Bone marrow (tissue), 2 donors: Measurements from ENCODE around the gene SNX6.
"Not testable (repeated sequence)": the region's sequence is repeated elsewhere in the genome, so short reads cannot be mapped to it uniquely, and the experiment has no call there.

Experiments
- DNase-seq, 2 donors: peaks; one replicate each; lab custom pipeline; 2025; lab: John Stamatoyannopoulos, UW

The SNX6 gene

DNA sequence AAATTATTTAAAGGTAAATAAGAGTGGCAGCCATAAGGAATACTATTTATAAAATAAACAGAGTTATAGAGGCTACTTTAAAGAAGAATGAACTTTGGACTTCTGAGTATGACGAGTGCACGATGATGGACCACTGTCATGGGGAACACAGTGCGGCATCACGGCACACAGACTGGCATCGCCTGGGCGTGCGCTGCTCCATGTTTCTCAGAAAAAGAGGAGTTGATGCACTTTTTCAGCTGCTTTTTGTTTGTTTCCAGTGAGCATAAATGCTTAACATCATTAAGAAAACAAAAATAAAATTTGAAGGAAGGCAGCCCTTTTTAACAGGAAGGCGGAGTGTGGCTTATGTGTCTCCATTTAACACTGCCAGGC, 67.2 kb downstream of the SNX6 start:
- DNase-seq: no peak

DNA sequence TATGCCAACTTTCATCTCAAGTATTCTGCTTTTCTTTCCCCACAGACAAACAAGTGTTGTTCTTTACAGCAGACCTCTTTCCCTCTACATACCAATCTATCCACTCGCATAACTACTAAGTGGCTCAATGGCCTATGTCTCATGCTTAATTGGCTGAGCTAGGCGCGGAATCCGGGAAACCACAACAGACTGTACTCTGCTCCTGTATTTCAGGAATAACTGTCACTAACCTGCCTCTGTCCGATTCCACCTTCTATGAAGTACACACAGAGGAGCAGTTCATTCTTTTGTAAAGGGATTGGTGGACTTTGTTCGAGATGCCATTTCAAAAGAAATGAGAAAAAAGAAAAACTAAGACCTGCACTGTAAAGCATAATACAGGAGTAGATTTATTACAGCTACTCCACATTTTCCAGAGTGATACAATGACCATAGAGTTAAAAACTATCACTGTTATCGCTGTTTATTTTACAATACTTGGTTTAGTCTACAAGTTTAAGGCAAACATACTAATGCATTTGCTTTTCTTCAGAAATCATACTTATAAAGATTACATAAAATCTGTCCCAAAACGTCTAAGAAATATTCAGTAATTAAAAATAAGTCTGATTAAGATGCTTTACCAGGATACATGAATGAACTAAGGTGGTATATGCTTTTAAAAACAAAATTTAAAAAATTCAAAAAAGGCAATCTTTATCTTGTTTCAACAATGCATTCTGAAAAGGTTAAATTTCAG, 67.7 kb downstream of the SNX6 start:
- not testable (repeated sequence) for DNase-seq

DNA sequence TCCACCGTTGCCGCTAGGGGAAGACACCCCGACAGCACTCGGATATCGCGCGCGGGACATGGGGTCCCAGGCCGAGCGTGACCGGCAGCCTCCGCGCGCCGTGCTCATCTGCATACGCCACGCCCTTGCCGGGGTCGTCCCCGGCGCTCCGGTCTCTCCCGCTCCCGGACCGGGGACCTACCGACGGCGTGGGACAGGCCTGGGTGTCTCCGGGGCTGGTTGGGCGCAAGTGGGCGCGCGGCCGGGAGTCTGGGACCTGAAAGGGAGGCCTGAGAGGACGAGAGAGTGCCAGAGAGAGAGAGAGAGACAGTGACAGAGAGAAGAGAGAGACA, 73.5 kb downstream of the SNX6 start:
- DNase-seq: not testable (repeated sequence)

DNA sequence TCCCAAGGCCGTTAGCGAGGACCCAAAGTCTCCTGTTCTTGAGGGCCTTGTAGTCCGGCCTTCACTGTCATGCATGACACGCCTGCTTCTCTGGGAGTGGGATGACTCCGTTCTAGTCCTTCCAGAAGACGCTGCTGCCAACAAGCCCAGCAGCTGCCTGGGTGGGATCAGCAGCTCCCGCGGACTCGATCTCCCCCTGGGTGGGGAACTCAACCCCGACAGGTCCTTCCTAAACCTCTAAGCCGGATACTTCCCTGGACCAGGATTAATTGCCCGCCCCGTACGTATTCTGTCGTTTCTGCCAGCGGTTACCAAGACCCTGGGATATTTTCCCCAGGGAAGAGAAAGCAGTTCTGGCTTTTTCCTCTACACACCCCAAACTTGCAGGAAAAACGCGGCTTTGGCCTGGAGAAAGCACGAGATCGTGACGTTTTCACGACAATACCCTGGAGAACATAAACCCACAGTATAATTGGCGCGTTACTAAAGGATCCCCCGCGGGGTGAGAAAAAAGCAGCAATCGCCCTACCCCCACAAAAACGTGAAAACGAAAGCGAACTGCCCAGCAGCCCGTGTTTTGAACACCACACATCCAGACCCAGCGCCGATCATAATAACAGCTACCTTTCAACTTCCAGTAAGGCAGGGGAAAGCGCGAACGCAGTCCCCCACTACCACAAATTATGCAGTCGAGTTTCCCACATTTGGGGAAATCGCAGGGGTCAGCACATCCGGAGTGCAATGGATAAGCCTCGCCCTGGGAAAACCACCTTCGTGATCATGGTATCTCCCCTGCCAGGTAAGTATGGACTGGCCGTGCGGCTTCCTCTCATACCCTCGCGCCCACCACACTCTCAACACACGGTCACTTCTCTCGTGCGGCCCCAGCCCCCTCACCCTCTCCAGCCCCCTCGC, 74.1 kb downstream of the SNX6 start:
- DNase-seq: not testable (repeated sequence)

DNA sequence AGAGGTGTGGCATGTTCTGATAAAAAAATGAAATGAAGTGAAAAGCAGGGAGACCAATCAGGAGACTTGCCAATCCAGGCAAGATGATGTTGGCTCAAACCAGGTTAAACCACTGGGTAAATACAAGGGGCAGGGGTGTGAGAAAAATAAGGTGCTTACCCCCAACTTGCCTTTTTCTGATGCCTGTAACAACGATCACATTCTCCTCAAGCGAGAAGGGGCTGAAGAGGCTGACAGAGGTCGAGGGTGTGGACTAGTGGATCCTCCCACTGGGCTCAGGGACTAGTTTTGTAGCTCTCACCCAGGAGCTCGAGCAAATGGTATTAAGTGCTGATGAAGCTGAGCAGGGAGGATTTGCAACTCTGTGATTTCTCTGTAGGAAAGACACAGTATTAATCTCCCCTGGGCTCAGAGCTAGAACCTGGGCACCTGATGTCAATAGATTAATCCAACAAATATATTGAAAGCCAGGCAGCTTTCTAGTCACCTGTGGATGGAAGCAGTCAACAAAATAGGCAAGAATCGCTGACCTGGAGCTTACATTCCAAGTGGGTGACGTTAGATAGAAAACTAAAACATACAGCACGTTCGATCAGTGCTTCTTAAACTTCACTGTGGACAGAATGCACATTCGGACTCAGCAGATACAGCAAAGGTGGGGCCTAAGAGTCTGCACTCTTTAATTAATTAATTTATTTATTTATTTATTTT, 75.3 kb downstream of the SNX6 start:
- no peak for DNase-seq

DNA sequence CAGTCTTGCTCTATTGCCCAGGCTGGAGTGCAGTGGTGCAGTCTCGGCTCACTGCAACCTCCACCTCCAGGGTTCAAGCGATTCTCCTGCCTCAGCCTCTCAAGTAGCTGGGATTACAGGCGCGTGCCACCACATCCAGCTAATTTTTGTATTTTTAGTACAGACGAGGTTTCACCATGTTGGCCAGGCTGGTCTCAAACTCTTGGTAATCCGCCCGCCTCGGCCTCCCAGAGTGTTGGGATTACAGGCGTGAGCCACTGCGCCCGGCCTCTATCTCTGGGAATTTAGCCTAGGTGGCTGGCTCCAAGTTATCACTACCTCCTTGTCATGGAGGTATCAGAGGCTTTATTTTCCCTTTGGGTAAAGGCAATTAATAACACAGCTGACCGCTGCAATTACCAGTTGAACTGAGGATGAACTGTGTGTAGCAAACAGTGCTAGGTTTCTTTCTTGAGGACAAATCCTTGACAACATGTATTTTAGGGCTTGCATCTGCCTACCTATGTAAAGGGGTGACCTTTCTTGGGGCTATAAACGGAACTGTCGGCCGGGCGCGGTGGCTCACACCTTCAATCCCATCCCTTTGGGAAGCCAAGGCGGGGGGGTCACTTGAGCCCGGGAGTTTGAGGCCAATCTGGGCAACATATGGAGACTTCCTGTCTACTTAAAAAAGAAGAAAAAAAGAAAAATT, 80.5 kb downstream of the SNX6 start:
- not testable (repeated sequence) for DNase-seq

DNA sequence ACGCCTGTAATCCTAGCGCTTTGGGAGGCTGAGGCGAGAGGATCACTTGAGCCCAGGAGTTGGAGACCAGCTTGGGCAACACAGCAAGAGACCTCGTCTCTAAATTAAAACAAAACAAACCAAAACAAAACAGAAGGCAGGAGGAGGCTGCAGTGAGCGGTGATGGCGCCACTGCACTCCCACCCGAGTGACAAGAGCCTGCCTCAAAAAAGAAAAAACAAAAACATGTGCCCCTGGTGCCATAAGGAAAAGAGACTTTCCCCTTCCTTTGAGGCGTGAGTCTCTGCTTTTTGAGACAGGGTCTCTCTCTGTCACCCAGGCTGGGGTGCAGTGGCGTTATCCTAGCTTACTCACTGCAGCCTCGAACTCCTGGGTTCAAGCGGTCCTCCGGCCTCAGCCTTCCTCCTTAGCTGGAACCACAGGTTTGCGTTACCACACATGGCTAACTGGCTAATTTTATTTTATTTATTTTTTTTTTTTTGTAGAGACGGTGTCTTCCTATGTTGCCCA, 81.4 kb downstream of the SNX6 start:
- no peak for DNase-seq

DNA sequence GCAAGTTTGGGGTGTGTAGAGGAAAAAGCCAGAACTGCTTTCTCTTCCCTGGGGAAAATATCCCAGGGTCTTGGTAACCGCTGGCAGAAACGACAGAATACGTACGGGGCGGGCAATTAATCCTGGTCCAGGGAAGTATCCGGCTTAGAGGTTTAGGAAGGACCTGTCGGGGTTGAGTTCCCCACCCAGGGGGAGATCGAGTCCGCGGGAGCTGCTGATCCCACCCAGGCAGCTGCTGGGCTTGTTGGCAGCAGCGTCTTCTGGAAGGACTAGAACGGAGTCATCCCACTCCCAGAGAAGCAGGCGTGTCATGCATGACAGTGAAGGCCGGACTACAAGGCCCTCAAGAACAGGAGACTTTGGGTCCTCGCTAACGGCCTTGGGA, 82.8 kb downstream of the SNX6 start:
- DNase-seq: not testable (repeated sequence)

DNA sequence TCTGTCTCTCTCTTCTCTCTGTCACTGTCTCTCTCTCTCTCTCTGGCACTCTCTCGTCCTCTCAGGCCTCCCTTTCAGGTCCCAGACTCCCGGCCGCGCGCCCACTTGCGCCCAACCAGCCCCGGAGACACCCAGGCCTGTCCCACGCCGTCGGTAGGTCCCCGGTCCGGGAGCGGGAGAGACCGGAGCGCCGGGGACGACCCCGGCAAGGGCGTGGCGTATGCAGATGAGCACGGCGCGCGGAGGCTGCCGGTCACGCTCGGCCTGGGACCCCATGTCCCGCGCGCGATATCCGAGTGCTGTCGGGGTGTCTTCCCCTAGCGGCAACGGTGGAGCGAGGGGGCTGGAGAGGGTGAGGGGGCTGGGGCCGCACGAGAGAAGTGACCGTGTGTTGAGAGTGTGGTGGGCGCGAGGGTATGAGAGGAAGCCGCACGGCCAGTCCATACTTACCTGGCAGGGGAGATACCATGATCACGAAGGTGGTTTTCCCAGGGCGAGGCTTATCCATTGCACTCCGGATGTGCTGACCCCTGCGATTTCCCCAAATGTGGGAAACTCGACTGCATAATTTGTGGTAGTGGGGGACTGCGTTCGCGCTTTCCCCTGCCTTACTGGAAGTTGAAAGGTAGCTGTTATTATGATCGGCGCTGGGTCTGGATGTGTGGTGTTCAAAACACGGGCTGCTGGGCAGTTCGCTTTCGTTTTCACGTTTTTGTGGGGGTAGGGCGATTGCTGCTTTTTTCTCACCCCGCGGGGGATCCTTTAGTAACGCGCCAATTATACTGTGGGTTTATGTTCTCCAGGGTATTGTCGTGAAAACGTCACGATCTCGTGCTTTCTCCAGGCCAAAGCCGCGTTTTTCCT, 83.4 kb downstream of the SNX6 start:
- DNase-seq: not testable (repeated sequence)

DNA sequence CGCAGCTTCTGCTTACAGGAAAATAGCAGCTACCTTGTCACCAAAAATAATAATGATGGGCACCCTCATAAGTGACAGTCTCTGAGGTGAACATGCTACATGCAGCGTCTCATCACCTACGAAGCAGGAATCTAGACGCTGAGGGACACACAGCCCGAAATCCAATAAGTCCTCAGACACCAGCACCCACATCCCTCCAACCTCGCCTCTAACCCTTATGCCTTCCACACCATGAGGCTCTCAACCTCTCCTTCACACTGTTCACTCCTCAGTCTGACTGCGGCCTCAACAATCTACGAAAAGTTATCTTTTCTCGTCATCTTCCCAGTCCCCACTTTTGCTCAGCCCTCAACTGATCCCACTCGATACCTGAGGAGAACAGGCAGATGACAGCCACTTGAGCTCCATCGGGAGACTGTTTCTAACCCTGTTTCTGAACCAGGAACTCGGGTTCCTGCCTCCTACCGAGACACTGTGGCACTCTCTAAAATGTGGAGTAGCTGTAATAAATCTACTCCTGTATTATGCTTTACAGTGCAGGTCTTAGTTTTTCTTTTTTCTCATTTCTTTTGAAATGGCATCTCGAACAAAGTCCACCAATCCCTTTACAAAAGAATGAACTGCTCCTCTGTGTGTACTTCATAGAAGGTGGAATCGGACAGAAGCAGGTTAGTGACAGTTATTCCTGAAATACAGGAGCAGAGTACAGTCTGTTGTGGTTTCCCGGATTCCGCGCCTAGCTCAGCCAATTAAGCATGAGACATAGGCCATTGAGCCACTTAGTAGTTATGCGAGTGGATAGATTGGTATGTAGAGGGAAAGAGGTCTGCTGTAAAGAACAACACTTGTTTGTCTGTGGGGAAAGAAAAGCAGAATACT, 89.5 kb downstream of the SNX6 start:
- DNase-seq: not testable (repeated sequence)

DNA sequence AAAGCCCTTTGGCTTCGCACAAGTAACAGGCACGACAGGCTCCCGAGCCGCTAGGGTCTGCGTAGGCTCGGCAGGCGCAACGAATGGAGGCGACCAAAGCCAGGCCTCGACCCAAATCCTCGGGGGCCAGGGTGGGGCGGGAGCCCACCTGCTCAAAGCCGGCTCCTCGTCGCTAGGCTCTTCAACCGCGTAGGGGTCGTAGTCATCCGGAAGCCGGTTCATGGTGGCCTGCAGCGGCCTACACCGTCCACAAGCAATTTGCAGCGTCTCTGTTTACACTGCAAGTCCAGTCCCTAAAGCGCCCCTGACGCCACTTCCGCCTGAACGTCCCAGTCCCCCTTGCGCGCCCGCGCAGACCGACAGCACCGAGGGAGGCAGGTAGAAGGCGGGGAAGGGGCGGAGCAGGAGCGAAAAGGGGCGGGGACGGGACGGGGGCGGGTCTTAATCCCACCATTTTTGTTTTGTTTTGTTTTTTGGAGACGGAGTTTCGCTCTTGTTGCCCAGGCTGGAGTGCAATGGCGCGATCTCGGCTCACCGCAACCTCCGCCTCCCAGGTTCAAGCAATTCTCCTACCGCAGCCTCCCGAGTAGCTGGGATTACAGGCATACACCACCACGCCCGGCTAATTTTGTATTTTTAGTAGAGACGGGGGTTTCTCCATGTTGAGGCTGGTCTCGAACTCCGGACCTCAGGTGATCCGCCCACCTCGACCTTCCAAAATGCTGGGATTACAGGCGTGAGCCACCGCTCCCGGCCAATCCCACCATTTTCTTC, 90.4 kb downstream of the SNX6 start, which contains the start of gene EAPP:
Gene EAPP, minus strand, starts transcription at position 295 of the 774 bp plus-strand sequence. Its CDS starts 73 bp downstream, at position 222.
- no peak for DNase-seq

DNA sequence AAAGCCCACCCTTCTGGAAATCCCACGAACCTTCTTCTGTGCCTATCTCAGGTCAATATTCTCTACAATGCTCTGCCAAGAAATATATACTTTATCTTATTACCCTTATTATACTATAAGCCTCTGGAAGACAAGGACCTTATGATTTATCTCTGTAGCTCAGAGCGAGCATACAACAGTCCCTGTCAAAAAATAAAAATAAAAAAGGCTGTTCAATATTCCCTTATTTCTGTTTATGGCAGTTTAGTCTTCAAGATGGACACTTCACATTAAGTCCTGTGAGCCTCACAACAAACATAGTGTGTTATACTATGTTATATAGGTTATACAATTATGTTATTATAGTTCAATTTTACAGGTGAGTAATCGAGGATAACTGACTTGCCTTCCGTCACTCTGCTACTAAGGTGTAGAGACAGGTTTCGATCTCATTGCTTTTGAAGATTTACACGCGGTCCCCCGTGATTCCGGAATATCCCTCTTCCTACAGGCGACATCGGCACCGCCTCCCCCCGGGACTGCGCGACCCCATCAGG, 91.0 kb downstream of the SNX6 start:
- DNase-seq: no peak

DNA sequence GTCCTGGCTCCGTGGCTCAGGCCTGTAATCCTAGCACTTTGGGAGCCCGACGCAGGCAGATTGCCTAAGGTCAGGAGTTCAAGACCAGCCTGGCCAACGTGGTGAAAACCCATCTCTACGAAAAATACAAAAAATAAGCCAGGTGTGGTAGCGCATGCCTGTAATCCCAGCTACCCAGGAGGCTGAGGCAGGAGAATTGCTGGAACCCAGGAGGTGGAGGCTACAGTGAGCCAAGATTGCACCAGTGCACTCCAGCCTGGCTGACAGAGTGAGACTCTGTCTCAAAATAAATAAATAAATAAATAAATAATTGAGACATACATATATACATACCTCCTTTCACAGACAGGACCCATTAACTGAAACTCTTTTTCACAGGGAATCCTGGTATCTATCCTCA, 91.9 kb downstream of the SNX6 start:
- DNase-seq: not testable (repeated sequence)

DNA sequence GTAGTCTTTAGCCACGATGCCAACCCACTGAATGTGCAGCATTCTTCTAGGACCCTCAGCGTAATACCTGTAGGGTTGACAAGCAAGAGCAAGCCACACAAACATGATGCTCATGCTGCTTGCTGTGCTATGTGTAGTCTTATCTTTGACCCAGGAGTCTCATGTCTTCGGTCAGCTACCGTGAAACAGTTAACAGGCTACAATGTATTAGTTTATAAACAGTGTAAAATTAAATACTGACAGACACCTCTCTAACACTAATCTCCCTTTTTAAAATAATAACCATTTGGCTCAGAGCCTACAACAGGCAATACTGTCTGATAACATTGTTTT, 92.3 kb downstream of the SNX6 start:
- DNase-seq: no peak

DNA sequence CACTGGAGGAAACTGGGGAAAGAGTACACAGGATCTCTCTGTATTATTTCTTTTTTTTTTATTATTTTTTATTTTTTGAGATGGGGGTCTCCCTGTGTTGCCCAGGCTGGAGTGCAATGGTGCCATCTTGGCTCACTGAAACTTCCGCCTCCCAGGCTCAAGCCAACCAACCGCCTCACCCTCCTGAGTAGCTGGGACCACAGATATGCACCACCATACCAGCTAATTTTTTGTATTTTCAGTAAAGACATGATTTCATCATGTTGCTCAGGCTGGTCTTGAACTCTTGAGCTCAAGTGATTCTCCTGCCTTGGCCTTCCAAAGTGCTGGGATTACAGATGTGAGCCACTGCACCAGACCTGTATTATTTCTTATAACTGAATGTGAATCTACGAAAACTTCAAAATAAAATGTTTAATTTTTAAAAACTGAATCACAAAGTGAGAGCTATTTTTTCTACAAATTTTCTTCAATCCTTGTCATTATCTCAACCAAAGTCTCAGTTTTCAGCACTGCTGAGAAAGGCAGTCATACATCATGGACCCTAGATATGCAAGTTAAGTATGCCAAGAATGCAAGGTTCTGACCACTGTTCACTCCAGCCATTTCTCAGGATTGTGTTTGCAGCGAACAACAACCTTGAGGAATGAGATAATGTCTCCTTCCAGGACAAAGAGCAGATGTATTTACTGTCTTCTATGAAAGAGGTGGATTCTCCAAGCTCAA, 92.8 kb downstream of the SNX6 start:
- no peak for DNase-seq

DNA sequence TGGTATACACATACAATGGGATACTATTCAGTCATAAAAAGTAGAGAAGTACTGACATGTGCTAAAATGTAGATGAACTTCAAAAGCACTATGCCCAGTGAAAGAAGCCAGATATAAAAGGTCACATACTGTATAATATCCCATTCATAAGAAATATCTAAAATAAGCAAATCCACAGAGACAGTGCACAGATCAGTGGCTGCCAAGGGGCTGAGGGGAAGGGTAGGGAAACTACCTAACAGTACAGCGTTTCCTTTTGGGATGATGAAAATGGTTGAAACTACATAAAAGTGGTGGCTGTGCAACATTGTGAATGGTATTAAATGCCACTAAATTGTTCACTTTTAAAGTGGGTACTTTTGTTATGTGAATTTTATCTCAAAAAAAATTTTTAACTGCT, 102.4 kb downstream of the SNX6 start:
- DNase-seq: no peak

DNA sequence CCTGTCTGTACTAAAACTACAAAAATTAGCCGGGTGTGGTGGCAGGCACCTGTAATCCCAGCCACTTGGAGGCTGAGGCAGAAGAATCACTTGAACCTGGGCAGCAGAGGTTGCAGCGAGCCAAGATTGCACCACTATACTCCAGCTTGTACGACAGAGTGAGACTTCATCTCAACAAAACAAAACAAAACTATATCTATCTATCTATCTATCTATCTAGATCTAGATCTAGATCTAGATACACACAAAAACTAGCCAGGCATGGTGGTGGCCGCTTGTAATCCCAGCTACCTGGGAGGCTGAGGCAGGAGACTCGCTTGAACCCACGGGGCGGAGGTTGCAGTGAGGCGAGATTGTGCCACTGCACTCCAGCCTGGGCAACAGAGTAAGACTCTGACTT, 105.7 kb downstream of the SNX6 start:
- not testable (repeated sequence) for DNase-seq

DNA sequence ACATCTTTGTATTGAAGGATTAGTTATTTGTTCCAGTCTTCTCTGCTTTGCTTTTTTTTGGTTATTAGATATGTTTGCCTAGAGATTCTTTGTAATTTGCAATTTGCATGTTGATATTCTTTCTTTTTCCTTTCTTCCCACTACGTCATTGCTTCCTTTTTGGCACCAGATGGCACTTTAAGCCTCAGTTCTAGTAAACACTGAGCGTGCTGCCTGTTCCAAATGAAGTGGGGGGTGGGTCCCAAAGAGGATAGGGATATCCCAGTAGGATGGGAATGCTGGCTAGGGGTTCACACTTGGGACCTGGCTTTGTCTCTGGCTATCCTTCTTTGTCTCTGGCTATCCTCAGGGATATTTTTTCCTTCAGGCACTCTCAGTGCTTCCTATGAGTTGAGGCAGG, 107.5 kb downstream of the SNX6 start:
- DNase-seq: no peak
